Measurements from ENCODE around the gene CCDC57. TPM values are rescaled to one million over a fixed set of nuclear protein-coding genes. Genes with fewer than 3 reads are reported as not detected.

The CCDC57 gene
- total RNA-seq, 1 donor from 2014 or later, result 15.0 TPM

GRCh38 chr17:82104797-82105416 lies 107.7 kb downstream of the CCDC57 start:
- H3K27me3 ChIP-seq, result no peaks in the 10 kb centered on the region
- no peak for DNase-seq (ENCODE audit: low spot score)
- Mint-ChIP-seq H3K4me3 (no peak overlapping the region), H3K36me3 (peaks cover 5% of the 10 kb centered on the region), H3K27me3 (ENCODE audit: insufficient read depth, low read depth) (peaks cover 8% of the 10 kb centered on the region), H3K4me1 (peaks cover 54% of the 10 kb centered on the region), H3K9me3 (no peaks in the 10 kb centered on the region), H3K27ac (peak overlapping the region; percentile 63)
- TF ChIP-seq CTCF (IDR thresholded peaks at IDR 0.05), result no peak
- no peak for TF ChIP-seq EZH2phosphoT487 (IDR thresholded peaks at IDR 0.05)
- no peak for TF ChIP-seq EZH2 (IDR thresholded peaks at IDR 0.05)
- no peak overlapping the region for H2AFZ ChIP-seq (replicated peaks)
- H3K4me1 ChIP-seq, result peaks cover 53% of the 10 kb centered on the region
- H3K4me3 ChIP-seq, result no peak overlapping the region
- no peaks in the 10 kb centered on the region for H3K9me3 ChIP-seq (ENCODE audit: low read depth)
- peaks cover 19% of the 10 kb centered on the region for H3K79me2 ChIP-seq (ENCODE audit: low read depth)
- no peak overlapping the region for H3K4me2 ChIP-seq
- H3K9ac ChIP-seq, result no peak overlapping the region
- no peak overlapping the region for H3K27ac ChIP-seq
- H4K20me1 ChIP-seq (ENCODE audit: low read depth), result no peaks in the 10 kb centered on the region
- H3K36me3 ChIP-seq, result no peaks in the 10 kb centered on the region
- H3F3A ChIP-seq (ENCODE audit: low read depth), result peaks cover 57% of the 10 kb centered on the region

- peaks cover 52% of the 10 kb centered on the region for H3K4me1 Mint-ChIP-seq
- Histone ChIP-seq H3K4me2 (peak overlapping the region; percentile 70), H3K27me3 (no peaks in the 10 kb centered on the region), H3K36me3 (no peaks in the 10 kb centered on the region), H3K27ac (peak overlapping the region; percentile 99), H4K20me1 (ENCODE audit: low read depth) (no peaks in the 10 kb centered on the region), H3F3A (ENCODE audit: low read depth) (peaks cover 67% of the 10 kb centered on the region), H2AFZ (replicated peaks) (no peak overlapping the region), H3K9me3 (ENCODE audit: low read depth) (no peaks in the 10 kb centered on the region), H3K4me3 (no peak overlapping the region), H3K4me1 (peaks cover 62% of the 10 kb centered on the region), H3K79me2 (ENCODE audit: low read depth) (peaks cover 30% of the 10 kb centered on the region), H3K9ac (no peak overlapping the region)
- peak overlapping the region; percentile 69 for H3K4me3 Mint-ChIP-seq
- TF ChIP-seq EZH2 (IDR thresholded peaks at IDR 0.05) (no peak), EZH2phosphoT487 (IDR thresholded peaks at IDR 0.05) (no peak), CTCF (IDR thresholded peaks at IDR 0.05) (no peak)
- peaks cover 4% of the 10 kb centered on the region for H3K36me3 Mint-ChIP-seq
- peaks cover 9% of the 10 kb centered on the region for H3K27me3 Mint-ChIP-seq (ENCODE audit: insufficient read depth, low read depth)
- no peaks in the 10 kb centered on the region for H3K9me3 Mint-ChIP-seq
- peak; percentile 90 for DNase-seq (ENCODE audit: low spot score)
- peak overlapping the region; percentile 95 for H3K27ac Mint-ChIP-seq
Measured at GRCh38 chr17:82103553-82104451, 108.8 kb downstream of the CCDC57 start.

- Histone ChIP-seq H3K9ac (no peak overlapping the region), H3K27me3 (no peaks in the 10 kb centered on the region), H3K9me3 (ENCODE audit: low read depth) (no peaks in the 10 kb centered on the region), H2AFZ (replicated peaks) (no peak overlapping the region), H3K36me3 (no peaks in the 10 kb centered on the region), H3K4me3 (no peak overlapping the region), H3F3A (ENCODE audit: low read depth) (peaks cover 67% of the 10 kb centered on the region), H3K4me2 (peak overlapping the region; percentile 70), H3K79me2 (ENCODE audit: low read depth) (peaks cover 41% of the 10 kb centered on the region), H3K4me1 (peaks cover 64% of the 10 kb centered on the region), H4K20me1 (ENCODE audit: low read depth) (peaks cover 5% of the 10 kb centered on the region), H3K27ac (peak overlapping the region; percentile 99)
- Mint-ChIP-seq H3K9me3 (no peaks in the 10 kb centered on the region), H3K4me1 (peaks cover 46% of the 10 kb centered on the region), H3K36me3 (peaks cover 2% of the 10 kb centered on the region), H3K27ac (peak overlapping the region; percentile 93), H3K4me3 (peak overlapping the region; percentile 25), H3K27me3 (ENCODE audit: insufficient read depth, low read depth) (peaks cover 4% of the 10 kb centered on the region)
- no peak for TF ChIP-seq EZH2 (IDR thresholded peaks at IDR 0.05)
- TF ChIP-seq CTCF (IDR thresholded peaks at IDR 0.05), result no peak
- TF ChIP-seq EZH2phosphoT487 (IDR thresholded peaks at IDR 0.05), result no peak
- DNase-seq (ENCODE audit: low spot score), result no peak
Measured at GRCh38 chr17:82101767-82102679, 110.6 kb downstream of the CCDC57 start.
